ENCODE data around the gene PEX19.

PEX19 gene

GRCh38 chr1:160277330-160277729 is 7.6 kb downstream of the PEX19 start:
- DNase-seq: no peak

GRCh38 chr1:160271025-160271424 is 13.9 kb downstream of the PEX19 start:
- no peak for DNase-seq

GRCh38 chr1:160267284-160267991 is 17.5 kb downstream of the PEX19 start:
- DNase-seq: no peak

- no peak for DNase-seq
These were observed 20.1 kb downstream of the PEX19 start for GRCh38 chr1:160264795-160265307.

GRCh38 chr1:160261893-160262794 is 22.8 kb downstream of the PEX19 start, which contains the start of gene DCAF8:
TSS of gene DCAF8 (minus strand) at chr1:160262549. CDS start at chr1:160244008, 18,541 bp downstream.
- DNase-seq: peak; percentile 98

GRCh38 chr1:160261556-160261892 is 23.4 kb downstream of the PEX19 start:
- peak; percentile 80 for DNase-seq

- peak; percentile 77 for DNase-seq
These were observed 24.2 kb downstream of the PEX19 start for GRCh38 chr1:160260406-160261382.

GRCh38 chr1:160258177-160258798 is 26.6 kb downstream of the PEX19 start:
- no peak for DNase-seq

- DNase-seq: no peak
These were observed 27.4 kb downstream of the PEX19 start for GRCh38 chr1:160257411-160258015.

GRCh38 chr1:160256396-160257046 is 28.4 kb downstream of the PEX19 start:
- peak; percentile 88 for DNase-seq

GRCh38 chr1:160255781-160256300 is 29.1 kb downstream of the PEX19 start:
- no peak for DNase-seq

- peak; percentile 68 for DNase-seq
These were observed 33.0 kb downstream of the PEX19 start for GRCh38 chr1:160251687-160252526.

GRCh38 chr1:160251011-160251410 is 33.9 kb downstream of the PEX19 start:
- no peak for DNase-seq

GRCh38 chr1:160247053-160247452 is 37.9 kb downstream of the PEX19 start:
- DNase-seq: no peak

- DNase-seq: no peak
These were observed 39.5 kb downstream of the PEX19 start for GRCh38 chr1:160245434-160245833.

GRCh38 chr1:160244209-160244608 is 40.7 kb downstream of the PEX19 start:
- no peak for DNase-seq

- no peak for DNase-seq
These were observed 41.2 kb downstream of the PEX19 start for GRCh38 chr1:160243767-160244166.

GRCh38 chr1:160239582-160240299 is 45.2 kb downstream of the PEX19 start:
- no peak for DNase-seq

- no peak for DNase-seq
These were observed 46.5 kb downstream of the PEX19 start for GRCh38 chr1:160238408-160238807.

All from HCEC 1CT (cell line).